HG02588 (cell line): Measurements from ENCODE around the gene UBXN11.
"Not testable (repeated sequence)": the region's sequence is repeated elsewhere in the genome, so short reads cannot be mapped to it uniquely, and the experiment has no call there.

ENCODE experiments used
- ATAC-seq: cut with Tn5 transposase; IDR thresholded peaks from one replicate; pipeline ENCODE4 v1.9.1; 2021; ENCODE audit warnings: mild to moderate bottlenecking, moderate library complexity; ENCODE audit not compliant: unreplicated experiment

UBXN11 gene

GRCh38 chr1:26337625-26338024 lies 31.2 kb upstream of the UBXN11 start:
- ATAC-seq, result no peak

GRCh38 chr1:26337206-26337535 lies 30.7 kb upstream of the UBXN11 start:
- ATAC-seq, result no peak

- ATAC-seq, result peak; percentile 71
These were observed 30.2 kb upstream of the UBXN11 start for GRCh38 chr1:26336477-26337205.

- no peak for ATAC-seq
These were observed 29.5 kb upstream of the UBXN11 start for GRCh38 chr1:26335774-26336476.

- not testable (repeated sequence) for ATAC-seq
These were observed 26.9 kb upstream of the UBXN11 start for GRCh38 chr1:26333312-26333711.

GRCh38 chr1:26330276-26330675 lies 23.8 kb upstream of the UBXN11 start:
- ATAC-seq, result no peak

GRCh38 chr1:26329380-26329779 lies 22.9 kb upstream of the UBXN11 start:
- ATAC-seq, result not testable (repeated sequence)

- no peak for ATAC-seq
These were observed 22.2 kb upstream of the UBXN11 start for GRCh38 chr1:26328597-26328996.

GRCh38 chr1:26327956-26328362 lies 21.5 kb upstream of the UBXN11 start:
- ATAC-seq, result no peak

- ATAC-seq, result no peak
These were observed 18.1 kb upstream of the UBXN11 start for GRCh38 chr1:26324550-26324949.

GRCh38 chr1:26323382-26323781 lies 16.9 kb upstream of the UBXN11 start:
- ATAC-seq, result no peak

GRCh38 chr1:26322042-26322331 lies 15.6 kb upstream of the UBXN11 start:
- no peak for ATAC-seq

GRCh38 chr1:26321315-26322041 lies 15.0 kb upstream of the UBXN11 start:
- no peak for ATAC-seq

GRCh38 chr1:26320896-26321295 lies 14.5 kb upstream of the UBXN11 start:
- ATAC-seq, result no peak

- no peak for ATAC-seq
These were observed 12.1 kb upstream of the UBXN11 start for GRCh38 chr1:26318338-26319064.

- no peak for ATAC-seq
These were observed 11.3 kb upstream of the UBXN11 start, which contains the start of gene CD52 for GRCh38 chr1:26317612-26318337. Gene CD52, plus strand, starts transcription at chr1:26317958. Its CDS starts 60 bp downstream, at chr1:26318018.

GRCh38 chr1:26317146-26317545 lies 10.7 kb upstream of the UBXN11 start:
- no peak for ATAC-seq

- no peak for ATAC-seq
These were observed 9.7 kb upstream of the UBXN11 start for GRCh38 chr1:26315874-26316850.

- no peak for ATAC-seq
These were observed 8.1 kb upstream of the UBXN11 start for GRCh38 chr1:26314501-26314900.
